ENCODE measurements around the gene KLF12.
A peak's percentile ranks its signal among the peaks of the same experiment; 100 is the strongest.

DNA sequence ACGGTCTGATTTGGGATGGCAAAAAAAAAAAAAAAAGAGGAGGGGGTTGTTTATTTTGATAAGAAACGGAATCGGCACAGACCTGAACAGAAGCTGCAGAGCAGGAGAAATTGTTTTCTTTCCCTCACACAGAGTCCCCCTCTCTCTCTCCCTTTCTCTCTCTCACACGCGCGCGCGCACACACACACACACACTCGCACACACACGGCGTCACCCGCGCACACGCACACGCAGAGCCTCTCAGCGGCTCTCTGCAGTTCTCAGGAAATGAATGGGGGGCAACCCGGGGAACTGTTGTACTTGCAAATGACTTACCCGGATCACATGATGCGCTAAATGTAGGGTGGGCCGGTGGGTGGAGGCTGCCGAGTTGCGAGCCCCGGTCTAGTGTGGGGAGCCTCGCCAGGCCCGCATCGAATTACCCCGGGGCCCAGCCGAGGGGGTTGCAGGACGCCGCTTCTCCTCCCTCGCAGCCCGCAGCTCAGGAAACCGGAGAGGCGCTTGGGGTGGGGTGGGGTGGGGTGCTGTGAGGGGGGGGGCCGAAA lies 475 bp downstream of the KLF12 start:
- TF ChIP-seq EP300 (IDR thresholded peaks at IDR 0.05; ENCODE audit: low read depth), result no peak
- TF ChIP-seq, protein P1, sequence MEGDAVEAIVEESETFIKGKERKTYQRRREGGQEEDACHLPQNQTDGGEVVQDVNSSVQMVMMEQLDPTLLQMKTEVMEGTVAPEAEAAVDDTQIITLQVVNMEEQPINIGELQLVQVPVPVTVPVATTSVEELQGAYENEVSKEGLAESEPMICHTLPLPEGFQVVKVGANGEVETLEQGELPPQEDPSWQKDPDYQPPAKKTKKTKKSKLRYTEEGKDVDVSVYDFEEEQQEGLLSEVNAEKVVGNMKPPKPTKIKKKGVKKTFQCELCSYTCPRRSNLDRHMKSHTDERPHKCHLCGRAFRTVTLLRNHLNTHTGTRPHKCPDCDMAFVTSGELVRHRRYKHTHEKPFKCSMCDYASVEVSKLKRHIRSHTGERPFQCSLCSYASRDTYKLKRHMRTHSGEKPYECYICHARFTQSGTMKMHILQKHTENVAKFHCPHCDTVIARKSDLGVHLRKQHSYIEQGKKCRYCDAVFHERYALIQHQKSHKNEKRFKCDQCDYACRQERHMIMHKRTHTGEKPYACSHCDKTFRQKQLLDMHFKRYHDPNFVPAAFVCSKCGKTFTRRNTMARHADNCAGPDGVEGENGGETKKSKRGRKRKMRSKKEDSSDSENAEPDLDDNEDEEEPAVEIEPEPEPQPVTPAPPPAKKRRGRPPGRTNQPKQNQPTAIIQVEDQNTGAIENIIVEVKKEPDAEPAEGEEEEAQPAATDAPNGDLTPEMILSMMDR (IDR thresholded peaks at IDR 0.05), result no peak
- peak; percentile 79 for TF ChIP-seq POLR2A (IDR thresholded peaks at IDR 0.05)

All from transverse colon (tissue), 3 donors.